Esophagus (tissue), 2 donors: ENCODE results near the gene REEP3. TPM values are rescaled to one million over a fixed set of nuclear protein-coding genes. Genes with fewer than 3 reads are reported as not detected.

Source experiments
- H3K27ac ChIP-seq, 2 donors: one replicate each; pipeline ENCODE4 v1.5.1; 2013; ENCODE audit warnings: low read depth in 2 of 2, mild to moderate bottlenecking in 2 of 2, inconsistent platforms in 1 of 2, low read length in 1 of 2, moderate library complexity in 1 of 2
- H3K27me3 ChIP-seq, 2 donors: one replicate each; pipeline ENCODE4 v1.6.1; 2013; ENCODE audit warnings: low read length in 2 of 2, control low read depth in 1 of 2, mild to moderate bottlenecking in 1 of 2; ENCODE audit not compliant: insufficient read depth in 2 of 2, control insufficient read depth in 1 of 2
- H3K36me3 ChIP-seq, 2 donors: one replicate each; pipeline ENCODE4 v1.6.1; 2013; ENCODE audit warnings: low read length in 1 of 2; ENCODE audit not compliant: control insufficient read depth in 2 of 2, insufficient read depth in 2 of 2
- H3K4me1 ChIP-seq, 2 donors: one replicate each; pipeline ENCODE4 v1.6.1; 2013; ENCODE audit warnings: low read length in 1 of 2; ENCODE audit not compliant: control insufficient read depth in 2 of 2, insufficient read depth in 2 of 2
- H3K4me3 ChIP-seq, 2 donors: one replicate each; pipeline ENCODE4 v1.5.1; 2013; ENCODE audit warnings: low read length in 2 of 2, mild to moderate bottlenecking in 2 of 2, low read depth in 1 of 2, moderate library complexity in 1 of 2
- H3K9me3 ChIP-seq, 2 donors: one replicate each; pipeline ENCODE4 v1.6.1; 2013; ENCODE audit warnings: mild to moderate bottlenecking in 2 of 2, low read depth in 1 of 2, low read length in 1 of 2, moderate library complexity in 1 of 2; ENCODE audit not compliant: control insufficient read depth in 2 of 2, insufficient read depth in 1 of 2
- WGBS, 2 donors: extraction: QIAGEN DNeasy Blood & Tissue Kit; methylation state at CpG; one replicate each; pipeline ENCODE4 v1.1.7; 2013; 5-methylcytosine and 5-hydroxymethylcytosine counted together
- polyA plus RNA-seq, 2 donors: library from polyadenylated mRNA; stranded (reverse); fragments of 200-250 nt; gene quantifications; one replicate each; pipeline ENCODE4 v1.2.3, GENCODE V29; 2013
- donor health status: healthy with polysubstance abuse.
- donor health status: Bipolar disorder and iron deficiency.

Gene REEP3
- polyA plus RNA-seq, 2 donors = 7.3 to 10.0 TPM

DNA sequence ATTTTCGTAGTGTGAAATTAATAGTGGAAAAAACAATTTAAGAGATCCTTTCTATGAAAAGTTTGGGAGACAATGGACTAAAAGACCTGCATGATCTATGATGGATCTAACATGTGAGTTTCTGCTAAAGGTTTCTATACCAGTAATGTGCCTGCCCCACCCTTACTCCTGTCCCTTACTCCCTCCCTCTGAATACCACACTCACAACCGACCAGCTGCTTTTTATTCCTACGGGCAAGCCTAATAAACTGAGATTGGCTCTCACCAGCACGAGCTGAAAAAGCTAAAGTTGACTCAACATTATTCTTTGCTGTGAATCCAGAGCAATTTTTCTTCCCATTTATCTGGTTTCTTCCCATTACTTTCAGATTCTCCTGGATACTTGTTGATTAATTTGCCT lies 17.8 kb upstream of the REEP3 start:
- no peaks in the 10 kb centered on the region for H3K9me3 ChIP-seq
- H3K4me3 ChIP-seq = no peak overlapping the region
- WGBS, 2 donors = 63 to 71% methylated on average over 4 of the region's 4 CpGs
- no peaks in the 10 kb centered on the region for H3K27me3 ChIP-seq
- no peaks in the 10 kb centered on the region for H3K4me1 ChIP-seq
- no peak overlapping the region for H3K27ac ChIP-seq
- H3K36me3 ChIP-seq = no peaks in the 10 kb centered on the region

DNA sequence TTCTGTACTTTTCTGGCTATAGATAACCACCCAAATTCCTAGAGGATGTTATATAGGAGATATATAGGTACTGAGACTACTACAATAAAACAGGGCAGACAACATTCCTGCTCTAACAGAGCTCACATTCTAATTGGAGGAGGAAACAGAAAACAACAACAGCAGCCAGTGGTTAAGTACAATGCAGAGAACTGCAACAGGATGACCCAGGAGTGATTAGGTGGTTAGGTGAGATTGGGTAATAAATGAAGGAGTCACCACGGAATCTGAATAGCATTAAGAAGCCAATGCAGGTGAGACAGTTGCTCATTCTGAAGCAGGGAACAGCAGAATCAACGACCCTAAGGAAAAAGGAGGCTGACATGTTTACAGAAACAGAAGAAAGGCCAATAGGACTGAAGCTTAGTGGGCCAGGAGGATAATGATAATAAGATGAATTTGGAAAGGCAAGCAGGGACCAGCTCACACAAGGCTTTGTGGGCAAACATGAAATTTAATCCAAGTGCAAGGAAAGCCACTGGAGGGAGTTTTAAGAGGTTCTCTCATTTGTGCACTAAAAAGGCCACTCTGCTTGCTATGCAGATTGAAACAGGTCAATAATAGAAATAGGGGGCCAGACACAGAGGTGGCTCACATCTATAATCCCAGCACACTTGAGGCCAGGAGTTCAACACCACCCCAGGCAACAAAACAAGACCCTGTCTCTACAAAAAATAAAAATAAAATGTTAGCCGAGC lies 16.9 kb upstream of the REEP3 start:
- Histone ChIP-seq H3K4me3 (no peak overlapping the region), H3K9me3 (no peaks in the 10 kb centered on the region), H3K36me3 (no peaks in the 10 kb centered on the region), H3K4me1 (no peaks in the 10 kb centered on the region), H3K27me3 (no peaks in the 10 kb centered on the region), H3K27ac (no peak overlapping the region)
- 50 to 57% methylated on average over 3 of the region's 3 CpGs for WGBS, 2 donors

DNA sequence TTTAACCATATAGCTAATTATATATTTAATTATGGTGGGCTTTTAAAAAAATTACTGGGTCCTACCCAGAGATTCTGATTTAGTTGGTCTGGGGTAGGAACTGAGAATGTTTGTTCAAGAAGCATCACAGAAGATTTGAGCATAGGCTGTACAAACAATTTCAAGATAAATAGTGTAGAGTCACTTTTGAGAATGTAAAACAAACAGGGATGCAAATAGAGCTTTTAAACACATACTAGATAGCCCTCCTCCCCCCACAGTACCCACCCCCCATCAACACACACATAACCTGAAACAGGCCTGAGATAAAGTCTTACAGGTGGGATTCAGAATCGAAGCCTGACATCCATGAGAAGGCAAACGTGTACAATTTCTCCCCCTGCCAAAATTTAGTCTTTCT lies 15.6 kb upstream of the REEP3 start:
- Histone ChIP-seq H3K4me3 (no peak overlapping the region), H3K9me3 (no peaks in the 10 kb centered on the region), H3K27me3 (no peaks in the 10 kb centered on the region), H3K4me1 (no peaks in the 10 kb centered on the region), H3K27ac (no peak overlapping the region), H3K36me3 (no peaks in the 10 kb centered on the region)
- WGBS, 2 donors = 83 to 88% methylated on average over 2 of the region's 2 CpGs

DNA sequence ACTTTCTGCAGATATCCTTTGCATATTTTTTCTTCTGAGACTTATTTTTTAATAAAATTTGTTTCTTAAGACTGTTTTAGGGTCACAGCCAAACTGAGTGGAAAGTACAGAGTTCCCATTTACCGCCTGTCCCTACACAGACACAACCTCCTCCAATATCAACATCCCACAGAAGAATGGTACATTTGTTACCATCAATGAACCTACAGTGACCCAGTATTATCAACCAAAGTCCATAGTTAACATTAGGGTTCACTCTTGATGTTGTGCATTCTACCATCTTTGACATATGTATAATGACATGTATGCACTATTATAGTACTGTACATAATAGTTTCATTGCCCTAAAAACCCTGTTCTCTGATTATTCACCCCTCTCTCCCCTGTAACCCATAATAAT lies 14.6 kb upstream of the REEP3 start:
- no peaks in the 10 kb centered on the region for H3K9me3 ChIP-seq
- H3K27me3 ChIP-seq = no peaks in the 10 kb centered on the region
- no peak overlapping the region for H3K4me3 ChIP-seq
- H3K4me1 ChIP-seq = no peaks in the 10 kb centered on the region
- 96% methylated on average over 1 of the region's 1 CpG for WGBS, 2 donors
- no peak overlapping the region for H3K27ac ChIP-seq
- H3K36me3 ChIP-seq = no peaks in the 10 kb centered on the region

DNA sequence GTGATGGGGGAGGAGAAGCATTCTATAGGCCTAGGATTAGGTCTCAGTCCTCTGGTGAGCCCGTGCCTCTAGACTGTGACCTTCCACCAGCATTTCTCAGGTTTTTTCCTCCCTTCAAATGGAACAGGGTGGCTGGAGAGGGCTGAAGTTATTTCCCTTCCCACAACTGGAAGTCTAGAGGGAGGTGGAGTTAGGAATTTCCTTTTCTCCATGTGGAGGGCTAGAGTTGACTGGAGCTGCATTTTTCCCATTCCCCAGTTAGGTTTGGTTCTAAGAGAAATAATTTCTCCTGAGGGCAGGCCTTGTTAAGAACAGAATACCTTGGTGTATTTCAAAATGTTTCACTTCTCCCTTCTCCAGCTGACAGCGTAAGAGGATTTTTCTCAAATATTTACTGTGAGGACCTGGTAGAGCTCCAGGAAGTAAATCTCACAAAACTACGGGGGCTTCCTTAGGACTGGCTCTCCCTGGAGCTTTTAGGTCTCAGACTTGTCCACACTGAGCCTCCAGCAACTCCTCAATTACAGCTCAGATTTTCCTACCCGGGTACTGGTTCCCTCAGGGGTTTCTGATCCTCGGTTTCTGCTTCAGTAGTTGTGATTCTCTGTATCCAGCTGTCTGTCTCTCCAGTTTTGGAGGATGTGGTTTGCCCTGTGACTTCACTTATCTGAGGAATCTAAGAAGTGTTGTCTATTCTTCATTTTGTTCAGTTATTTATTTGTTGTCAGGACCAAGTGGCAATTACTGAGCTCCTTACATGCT lies 6.0 kb upstream of the REEP3 start:
- WGBS, 2 donors = 43 to 52% methylated on average over 5 of the region's 5 CpGs
- H3K4me1 ChIP-seq = no peaks in the 10 kb centered on the region
- H3K27ac ChIP-seq = no peak overlapping the region
- H3K27me3 ChIP-seq = no peaks in the 10 kb centered on the region
- H3K9me3 ChIP-seq = no peaks in the 10 kb centered on the region
- H3K4me3 ChIP-seq = no peak overlapping the region
- no peaks in the 10 kb centered on the region for H3K36me3 ChIP-seq

DNA sequence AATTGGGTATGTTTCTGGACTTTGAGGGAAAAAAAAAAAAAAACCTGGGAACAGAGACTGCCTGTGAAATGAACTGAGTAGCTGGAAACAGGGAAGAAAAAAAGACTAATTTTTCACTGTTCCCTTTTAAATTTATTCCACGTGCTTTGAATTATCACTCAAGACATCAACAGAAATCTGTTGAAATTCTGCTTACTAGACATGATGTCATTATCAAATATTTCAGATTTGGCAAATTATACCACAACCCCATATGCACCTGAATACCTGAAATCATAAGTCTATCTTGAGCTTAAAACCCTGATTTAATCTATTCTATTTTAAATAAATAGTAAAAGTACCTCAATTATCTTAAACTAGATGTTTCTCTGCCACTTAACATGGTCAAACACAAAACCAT lies 5.0 kb upstream of the REEP3 start:
- 82 to 86% methylated on average over 1 of the region's 1 CpG for WGBS, 2 donors
- Histone ChIP-seq H3K9me3 (no peaks in the 10 kb centered on the region), H3K27me3 (no peaks in the 10 kb centered on the region), H3K36me3 (no peaks in the 10 kb centered on the region), H3K4me3 (no peak overlapping the region), H3K27ac (no peak overlapping the region), H3K4me1 (no peaks in the 10 kb centered on the region)

DNA sequence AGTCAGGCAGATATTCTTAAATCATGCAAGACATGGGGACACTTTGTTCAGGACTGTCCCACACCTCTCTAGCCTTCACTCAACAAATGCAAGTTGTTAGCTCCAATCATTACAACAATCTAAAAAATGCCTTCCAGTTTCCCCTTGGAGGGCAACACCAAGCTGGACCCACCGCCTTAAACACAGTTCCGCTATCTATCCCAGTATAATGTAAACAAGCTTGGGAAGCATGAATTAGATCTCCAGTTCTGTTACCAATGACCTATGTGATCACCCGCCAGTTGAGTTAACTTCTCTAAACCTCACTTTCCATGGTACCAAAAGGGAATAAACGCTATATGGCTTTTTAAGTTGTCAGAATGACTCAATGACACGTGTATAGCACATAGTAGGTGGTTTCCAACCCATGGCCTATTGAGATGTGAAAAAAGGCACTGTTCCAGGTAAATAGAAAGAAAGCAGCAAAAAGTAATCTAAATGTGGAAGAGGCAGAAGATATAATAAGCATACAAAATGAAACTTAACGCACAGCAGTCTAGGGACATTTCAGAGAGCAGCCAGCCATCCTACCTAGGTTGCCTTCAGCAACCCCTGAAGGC lies 2.4 kb upstream of the REEP3 start:
- 91 to 93% methylated on average over 6 of the region's 6 CpGs for whole genome bisulfite sequencing, 2 donors
- Histone ChIP-seq H3K4me3 (no peak overlapping the region), H3K27ac (no peak overlapping the region), H3K27me3 (no peaks in the 10 kb centered on the region), H3K4me1 (no peaks in the 10 kb centered on the region), H3K9me3 (no peaks in the 10 kb centered on the region), H3K36me3 (no peaks in the 10 kb centered on the region)

DNA sequence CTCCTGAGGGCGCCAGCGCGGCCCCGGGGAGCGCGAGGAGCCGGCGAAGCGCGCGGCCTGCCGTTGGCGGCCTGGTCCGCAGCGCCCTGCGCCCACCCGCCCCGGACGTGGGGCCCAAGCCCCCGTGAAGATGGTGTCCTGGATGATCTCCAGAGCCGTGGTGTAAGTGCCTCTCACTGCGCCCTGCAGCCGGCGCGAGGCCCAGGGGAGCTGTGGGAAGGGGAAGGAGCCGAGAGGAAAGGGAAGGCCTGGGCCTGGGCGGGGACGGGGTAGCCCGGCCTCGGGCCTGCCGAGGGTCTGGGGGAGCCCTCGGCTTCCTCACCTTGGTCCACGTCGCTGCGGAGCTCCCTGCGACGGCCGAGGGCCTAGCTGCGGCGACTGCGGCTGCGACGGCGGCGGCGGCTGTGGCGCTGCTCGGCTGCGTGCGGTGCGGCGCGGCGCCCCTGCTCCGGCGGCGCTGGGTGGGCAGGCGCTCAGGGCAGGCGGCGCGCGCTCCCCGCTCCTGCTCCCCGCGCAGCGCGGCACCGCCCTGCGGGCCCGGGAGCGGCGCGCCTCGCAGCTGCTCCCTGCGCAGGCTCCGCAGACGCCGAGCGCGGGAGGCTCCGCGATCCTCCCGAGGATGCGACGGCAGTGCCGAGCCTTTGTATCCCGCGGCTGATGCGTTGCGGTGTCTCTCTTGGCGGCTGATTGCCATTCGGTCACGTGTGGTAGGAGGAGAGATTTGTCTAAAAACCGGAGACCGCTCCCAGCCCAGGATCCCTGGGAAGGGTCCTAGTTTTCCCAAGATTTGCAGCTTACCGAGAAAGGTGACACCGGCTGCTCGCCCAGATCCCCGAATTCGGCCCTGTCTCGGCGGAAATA lies 445 bp downstream of the REEP3 start:
- no peaks in the 10 kb centered on the region for H3K4me1 ChIP-seq
- no peaks in the 10 kb centered on the region for H3K9me3 ChIP-seq
- peak overlapping the region; percentile 99 to 100 for H3K27ac ChIP-seq
- H3K36me3 ChIP-seq = no peaks in the 10 kb centered on the region
- peak overlapping the region; percentile 87 to 93 for H3K4me3 ChIP-seq
- 0% methylated on average over 82 to 102 of the region's 102 CpGs for WGBS, 2 donors
- no peaks in the 10 kb centered on the region for H3K27me3 ChIP-seq

DNA sequence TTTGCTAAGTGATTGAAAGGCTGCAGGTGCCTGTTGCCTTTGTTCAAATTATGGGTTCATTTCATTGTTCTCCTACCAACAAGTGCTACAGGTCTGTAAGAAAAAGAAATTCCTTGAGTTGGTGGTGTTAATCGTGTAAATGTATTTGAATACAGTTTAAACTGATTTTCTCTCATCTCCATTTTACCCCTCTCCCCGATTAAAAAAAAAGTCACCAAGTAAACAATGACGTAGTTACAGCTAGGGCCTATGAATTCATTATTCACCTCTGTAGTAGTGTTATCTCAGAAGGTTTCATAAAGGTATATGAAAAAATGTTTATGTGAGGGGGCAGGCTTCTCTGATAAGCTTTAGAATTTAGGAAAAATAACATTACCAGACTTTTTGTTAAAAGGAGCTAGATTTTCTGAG lies 1.1 kb downstream of the REEP3 start:
- Histone ChIP-seq H3K4me1 (no peaks in the 10 kb centered on the region), H3K27ac (peak overlapping the region; percentile 99 to 100), H3K4me3 (peak overlapping the region; percentile 87 to 93), H3K27me3 (no peaks in the 10 kb centered on the region), H3K9me3 (no peaks in the 10 kb centered on the region), H3K36me3 (no peaks in the 10 kb centered on the region)
- whole genome bisulfite sequencing, 2 donors = 2 to 4% methylated on average over 3 of the region's 3 CpGs
